Choroid plexus epithelial cell (primary cell): ENCODE measurements around the gene MTCL1.

Experiments used
- DNase-seq: peaks from one replicate; pipeline ENCODE4 v3.0.0-alpha.2; 2010; ENCODE audit warnings: low read depth
- H3K4me3 ChIP-seq: 2 replicates; pipeline ENCODE4 v1.5.1; 2011; ENCODE audit warnings: low read depth, mild to moderate bottlenecking, control low read depth, low read length, moderate library complexity
- CTCF ChIP-seq: conservative IDR thresholded peaks from 2 replicates; pipeline ENCODE4 v1.5.1; 2011; ENCODE audit warnings: low read depth, mild to moderate bottlenecking, control low read depth, inconsistent platforms, low read length, moderate library complexity

The MTCL1 gene

GRCh38 chr18:8787794-8788193 lies 82.4 kb downstream of the MTCL1 start:
- no peak for TF ChIP-seq CTCF
- DNase-seq = no peak
- no peak overlapping the region for H3K4me3 ChIP-seq

- peak; percentile 57 for DNase-seq
- H3K4me3 ChIP-seq = no peak overlapping the region
- no peak for TF ChIP-seq CTCF
Observed at GRCh38 chr18:8788503-8789429, 83.4 kb downstream of the MTCL1 start.

DNA sequence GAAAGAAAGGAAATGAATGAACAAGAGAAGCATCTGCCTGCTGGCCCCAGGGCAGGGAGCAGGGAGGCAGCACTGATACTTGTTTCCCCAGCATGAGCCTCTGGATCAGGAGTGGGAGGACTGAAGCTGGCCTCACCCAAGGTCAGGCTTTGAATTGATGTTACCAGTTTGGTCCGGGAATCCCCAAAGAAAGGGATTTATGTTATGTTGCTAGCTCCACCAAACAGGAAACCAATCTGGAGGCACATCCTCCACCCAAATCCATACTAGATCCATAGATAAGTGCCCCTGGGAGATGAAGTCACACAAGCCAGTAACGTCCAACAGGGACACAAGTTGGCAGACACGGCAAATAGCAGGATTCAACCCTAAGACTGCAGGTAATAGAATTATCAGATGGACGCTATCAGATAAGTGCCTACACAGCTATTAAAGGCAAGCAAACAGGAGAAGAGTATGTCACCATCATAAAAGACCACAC lies 85.9 kb downstream of the MTCL1 start:
- DNase-seq = no peak
- no peak for TF ChIP-seq CTCF
- H3K4me3 ChIP-seq = no peak overlapping the region

DNA sequence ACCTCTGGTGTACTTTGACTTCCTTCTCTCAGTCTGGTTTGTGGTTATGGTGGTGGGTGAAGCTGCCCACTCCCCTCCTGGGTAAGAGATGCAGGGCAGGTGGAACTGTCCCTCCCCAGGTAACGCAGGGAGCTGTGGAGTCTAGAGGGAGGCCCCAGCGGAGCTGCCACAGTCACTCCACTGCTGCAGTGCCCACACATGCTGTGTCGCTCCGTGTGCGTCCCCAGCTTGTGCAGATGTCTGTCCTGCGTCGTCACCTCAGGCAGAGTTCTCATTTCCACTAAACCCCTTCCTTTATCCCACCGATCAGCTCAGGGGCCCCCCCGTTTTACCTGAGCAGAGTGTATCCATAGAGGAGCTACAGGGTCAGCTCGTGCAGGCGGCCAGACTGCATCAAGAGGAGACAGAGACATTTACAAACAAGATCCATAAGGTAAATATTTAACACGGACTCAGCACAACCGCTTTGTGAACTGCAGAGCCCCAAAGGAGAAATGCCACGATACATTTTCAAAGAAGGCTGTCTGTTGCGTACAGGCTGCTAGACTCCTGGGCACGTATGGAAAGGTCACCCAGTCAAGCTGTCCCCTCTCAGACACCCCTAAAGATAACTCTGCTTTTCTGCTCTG lies 87.4 kb downstream of the MTCL1 start:
- DNase-seq = no peak
- H3K4me3 ChIP-seq = no peak overlapping the region
- TF ChIP-seq CTCF = no peak

DNA sequence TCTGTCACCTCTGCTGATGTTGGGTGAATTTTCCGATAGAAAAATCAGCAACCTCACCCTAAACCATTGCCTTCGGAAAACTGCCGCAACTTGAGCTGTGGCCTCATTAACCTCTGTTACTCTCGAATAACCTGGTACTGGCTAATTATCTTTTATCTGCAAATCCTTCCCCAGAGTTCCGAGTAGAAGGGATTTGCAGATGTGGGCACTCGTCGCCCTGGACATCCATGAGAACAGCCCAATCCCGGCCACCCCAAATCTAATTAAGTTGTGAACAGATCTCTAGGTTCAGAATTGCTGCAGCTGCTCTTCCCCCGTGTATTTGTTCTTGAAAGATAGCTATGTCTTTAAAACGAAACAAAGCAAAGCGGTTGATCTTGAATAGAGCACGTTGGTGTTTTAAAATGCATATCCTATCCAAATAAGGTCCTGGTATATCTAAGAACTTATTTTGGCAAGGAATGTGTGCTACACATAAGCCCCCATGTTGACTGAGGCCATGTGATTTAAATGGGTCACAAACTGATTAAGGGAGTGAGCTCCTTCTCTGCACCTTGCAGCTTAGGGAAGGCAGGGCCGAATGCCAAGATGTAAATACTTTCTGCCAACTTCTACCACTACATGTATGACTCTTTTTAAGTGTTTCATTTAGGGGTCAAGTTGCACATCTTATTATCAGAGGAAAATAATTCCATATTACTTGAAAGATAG lies 88.2 kb downstream of the MTCL1 start:
- H3K4me3 ChIP-seq = no peak overlapping the region
- no peak for TF ChIP-seq CTCF
- no peak for DNase-seq

- H3K4me3 ChIP-seq = no peak overlapping the region
- no peak for TF ChIP-seq CTCF
- DNase-seq = peak; percentile 58
Observed at GRCh38 chr18:8794156-8794933, 89.0 kb downstream of the MTCL1 start.
